ENCODE results near the gene LY6G6D.

LY6G6D gene

GRCh38 chr6:31723980-31724691, 9.0 kb downstream of the LY6G6D start:
- no peak for DNase-seq (ENCODE audit: low spot score)
- in situ Hi-C loops (cut with MboI; ENCODE audit: low pct_unique_long_range_greater_than_20kb, low sequenced_read_pairs, unreplicated experiment), result no loop called here
- TF ChIP-seq CTCF (IDR thresholded peaks at IDR 0.05; ENCODE audit: extremely low read depth, insufficient read depth, missing control alignments), result no peak

- DNase-seq (ENCODE audit: low spot score), result no peak
Measured at GRCh38 chr6:31725502-31726350, 10.6 kb downstream of the LY6G6D start.

GRCh38 chr6:31727034-31727716, 12.0 kb downstream of the LY6G6D start:
- TF ChIP-seq CTCF (IDR thresholded peaks at IDR 0.05; ENCODE audit: extremely low read depth, insufficient read depth, missing control alignments), result no peak

More at GRCh38 chr6:31725502-31726350, 10.6 kb downstream of the LY6G6D start:
- no peak for TF ChIP-seq CTCF (IDR thresholded peaks at IDR 0.05; ENCODE audit: extremely low read depth, insufficient read depth, missing control alignments)
- in situ Hi-C loops (cut with MboI; ENCODE audit: low pct_unique_long_range_greater_than_20kb, low sequenced_read_pairs, unreplicated experiment), result no loop called here

GRCh38 chr6:31727717-31728671, 12.8 kb downstream of the LY6G6D start:
- in situ Hi-C loops (cut with MboI; ENCODE audit: low pct_unique_long_range_greater_than_20kb, low sequenced_read_pairs, unreplicated experiment), result no loop called here
- no peak for TF ChIP-seq CTCF (IDR thresholded peaks at IDR 0.05; ENCODE audit: extremely low read depth, insufficient read depth, missing control alignments)
- DNase-seq (ENCODE audit: low spot score), result peak; percentile 88

More at GRCh38 chr6:31727034-31727716, 12.0 kb downstream of the LY6G6D start:
- in situ Hi-C loops (cut with MboI; ENCODE audit: low pct_unique_long_range_greater_than_20kb, low sequenced_read_pairs, unreplicated experiment), result no loop called here
- no peak for DNase-seq (ENCODE audit: low spot score)

- in situ Hi-C loops (cut with MboI; ENCODE audit: low pct_unique_long_range_greater_than_20kb, low sequenced_read_pairs, unreplicated experiment), result no loop called here
Measured at GRCh38 chr6:31728767-31729514, 13.8 kb downstream of the LY6G6D start, which contains the start of gene DDAH2. TSS of gene DDAH2 (minus strand) at chr6:31729299. CDS start at chr6:31729161, 138 bp downstream.

More at GRCh38 chr6:31728767-31729514, 13.8 kb downstream of the LY6G6D start, which contains the start of gene DDAH2:
- TF ChIP-seq CTCF (IDR thresholded peaks at IDR 0.05; ENCODE audit: extremely low read depth, insufficient read depth, missing control alignments), result no peak
- no peak for DNase-seq (ENCODE audit: low spot score)
